H54 (cell line): ENCODE measurements around the gene CA10.

Experiments
- DNase-seq: peaks from one replicate; pipeline ENCODE4 v3.0.0; 2011; ENCODE audit warnings: low spot score, mixed read lengths; ENCODE audit not compliant: insufficient read length
- FAIRE-seq: peaks from 3 replicates; lab custom pipeline; 2011; peaks lifted over from hg19 to GRCh38; lab: Jason Lieb, UNC
- POLR2A ChIP-seq: IDR thresholded peaks from 2 replicates; pipeline ENCODE4 v1.6.1; 2011; ENCODE audit warnings: low read depth, mild to moderate bottlenecking, low read length

CA10 gene

GRCh38 chr17:52049496-52049895 lies 109.0 kb downstream of the CA10 start:
- FAIRE-seq (no peak), DNase-seq (no peak)
- no peak for TF ChIP-seq POLR2A

GRCh38 chr17:52049051-52049450 lies 109.5 kb downstream of the CA10 start:
- DNase-seq (no peak), FAIRE-seq (no peak)
- TF ChIP-seq POLR2A = no peak

- TF ChIP-seq POLR2A = no peak
- FAIRE-seq = no peak
- DNase-seq = no peak
Measured at GRCh38 chr17:52048137-52048898, 110.2 kb downstream of the CA10 start.

GRCh38 chr17:52047086-52047485 lies 111.4 kb downstream of the CA10 start:
- FAIRE-seq (no peak), DNase-seq (no peak)
- no peak for TF ChIP-seq POLR2A

- FAIRE-seq = no peak
- TF ChIP-seq POLR2A = no peak
- no peak for DNase-seq
Measured at GRCh38 chr17:52041123-52041617, 117.3 kb downstream of the CA10 start.

DNA sequence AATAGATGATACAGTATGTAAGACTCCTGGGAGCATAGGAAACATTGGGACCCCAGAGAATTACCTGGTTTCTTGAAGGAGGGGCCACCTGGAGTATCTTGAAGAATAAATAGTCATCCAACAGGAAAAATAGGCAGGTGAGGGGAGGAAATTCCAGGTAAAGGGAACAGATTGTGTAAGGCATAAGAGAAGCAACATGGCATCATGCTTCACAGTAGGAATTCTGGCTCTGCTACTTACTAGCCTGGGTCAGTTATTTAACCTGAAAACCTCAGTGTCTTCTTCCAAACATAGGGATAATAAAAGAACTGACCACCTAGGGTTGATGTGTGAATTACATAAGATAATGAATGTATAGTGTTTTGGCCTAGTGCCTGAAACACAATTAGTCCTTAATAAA lies 122.1 kb downstream of the CA10 start:
- no peak for TF ChIP-seq POLR2A
- DNase-seq (no peak), FAIRE-seq (no peak)

GRCh38 chr17:52035336-52035915 lies 123.1 kb downstream of the CA10 start:
- no peak for TF ChIP-seq POLR2A
- DNase-seq (no peak), FAIRE-seq (no peak)

DNA sequence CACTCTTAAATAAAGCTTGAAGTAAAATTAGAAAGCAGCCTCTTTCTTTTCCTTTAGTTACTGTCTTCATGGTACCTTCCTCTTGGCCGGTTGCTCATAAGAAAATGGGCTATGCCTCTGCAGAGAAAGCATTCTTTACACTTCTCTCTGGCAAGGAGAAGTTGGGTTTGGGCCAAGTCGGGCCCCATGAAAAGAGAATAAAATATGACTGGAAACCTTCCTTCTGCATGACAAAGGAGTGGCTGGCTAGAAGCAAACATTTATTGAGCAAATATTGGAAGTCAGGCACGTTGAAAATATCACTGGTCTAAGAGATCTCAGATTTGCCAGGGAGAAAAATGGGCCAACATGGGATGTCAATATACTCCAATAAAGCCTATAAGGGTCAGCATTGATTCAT lies 126.1 kb downstream of the CA10 start:
- no peak for FAIRE-seq
- DNase-seq = no peak
- TF ChIP-seq POLR2A = no peak

GRCh38 chr17:52030052-52030451 lies 128.5 kb downstream of the CA10 start:
- FAIRE-seq (no peak), DNase-seq (no peak)
- no peak for TF ChIP-seq POLR2A

- DNase-seq (peak; percentile 17), FAIRE-seq (peak; percentile 96)
- no peak for TF ChIP-seq POLR2A
Measured at GRCh38 chr17:52027620-52028295, 130.8 kb downstream of the CA10 start.

GRCh38 chr17:52027081-52027480 lies 131.4 kb downstream of the CA10 start:
- FAIRE-seq = no peak
- DNase-seq = no peak
- TF ChIP-seq POLR2A = no peak

DNA sequence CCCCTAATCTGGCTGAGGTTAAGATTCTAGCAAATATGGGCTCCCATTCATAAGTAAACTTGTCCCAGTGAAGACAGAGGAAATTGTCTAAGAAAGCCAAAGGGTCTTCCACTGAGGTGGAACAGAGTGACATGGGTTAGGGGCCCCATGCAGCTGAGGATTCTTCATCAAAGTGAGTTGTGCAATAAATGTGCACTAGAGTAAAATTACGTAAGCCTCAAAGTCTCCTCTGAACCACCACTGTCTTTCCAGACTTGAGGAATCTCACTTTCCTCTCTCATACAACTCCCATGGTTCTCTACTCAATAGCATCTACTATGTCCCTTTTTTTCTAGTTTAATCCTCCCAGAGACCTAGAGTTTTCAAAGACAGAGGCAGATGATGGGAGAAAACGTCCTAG lies 132.4 kb downstream of the CA10 start:
- DNase-seq (no peak), FAIRE-seq (no peak)
- TF ChIP-seq POLR2A = no peak

- FAIRE-seq (no peak), DNase-seq (no peak)
- TF ChIP-seq POLR2A = no peak
Measured at GRCh38 chr17:52025236-52025635, 133.3 kb downstream of the CA10 start.

- TF ChIP-seq POLR2A = no peak
- DNase-seq (no peak), FAIRE-seq (no peak)
Measured at GRCh38 chr17:52024300-52024870, 134.1 kb downstream of the CA10 start.
